8988T (cell line): ENCODE data around the gene SFTPD.
"Not testable (repeated sequence)": the region's sequence is repeated elsewhere in the genome, so short reads cannot be mapped to it uniquely, and the experiment has no call there.

Experiments used
- DNase-seq: peaks from one replicate; pipeline ENCODE4 v3.0.0; 2011

The SFTPD gene

GRCh38 chr10:79948976-79949722 lies at the start of gene SFTPD:
Gene SFTPD, minus strand, starts transcription at chr10:79949105. Its CDS starts 2,446 bp downstream, at chr10:79946659.
- no peak for DNase-seq

GRCh38 chr10:79995979-79996634 lies 47.2 kb upstream of the SFTPD start:
- DNase-seq: no peak

- DNase-seq: no peak
Measured at GRCh38 chr10:79994556-79994955, 45.7 kb upstream of the SFTPD start.

- DNase-seq: not testable (repeated sequence)
Measured at GRCh38 chr10:79988199-79988598, 39.3 kb upstream of the SFTPD start.

GRCh38 chr10:79986661-79987060 lies 37.8 kb upstream of the SFTPD start:
- DNase-seq: not testable (repeated sequence)

GRCh38 chr10:79985481-79986072 lies 36.7 kb upstream of the SFTPD start:
- DNase-seq: no peak

- no peak for DNase-seq
Measured at GRCh38 chr10:79984851-79985250, 35.9 kb upstream of the SFTPD start.

GRCh38 chr10:79983286-79983909 lies 34.5 kb upstream of the SFTPD start:
- no peak for DNase-seq

- DNase-seq: no peak
Measured at GRCh38 chr10:79982861-79983260, 34.0 kb upstream of the SFTPD start.

- DNase-seq: no peak
Measured at GRCh38 chr10:79982362-79982800, 33.5 kb upstream of the SFTPD start.

- DNase-seq: peak; percentile 52
Measured at GRCh38 chr10:79981450-79982361, 32.8 kb upstream of the SFTPD start.

- no peak for DNase-seq
Measured at GRCh38 chr10:79980711-79981110, 31.8 kb upstream of the SFTPD start.

- DNase-seq: no peak
Measured at GRCh38 chr10:79979976-79980687, 31.2 kb upstream of the SFTPD start.

GRCh38 chr10:79979310-79979975 lies 30.5 kb upstream of the SFTPD start:
- no peak for DNase-seq

- no peak for DNase-seq
Measured at GRCh38 chr10:79976999-79977398, 28.1 kb upstream of the SFTPD start.

GRCh38 chr10:79970062-79970461 lies 21.2 kb upstream of the SFTPD start:
- no peak for DNase-seq

- no peak for DNase-seq
Measured at GRCh38 chr10:79947787-79948424, 999 bp downstream of the SFTPD start.

GRCh38 chr10:79947083-79947415 lies 1.9 kb downstream of the SFTPD start:
- no peak for DNase-seq

- DNase-seq: no peak
Measured at GRCh38 chr10:79946271-79947082, 2.4 kb downstream of the SFTPD start.
